ENCODE results near the gene PBX1.

Gene PBX1

DNA sequence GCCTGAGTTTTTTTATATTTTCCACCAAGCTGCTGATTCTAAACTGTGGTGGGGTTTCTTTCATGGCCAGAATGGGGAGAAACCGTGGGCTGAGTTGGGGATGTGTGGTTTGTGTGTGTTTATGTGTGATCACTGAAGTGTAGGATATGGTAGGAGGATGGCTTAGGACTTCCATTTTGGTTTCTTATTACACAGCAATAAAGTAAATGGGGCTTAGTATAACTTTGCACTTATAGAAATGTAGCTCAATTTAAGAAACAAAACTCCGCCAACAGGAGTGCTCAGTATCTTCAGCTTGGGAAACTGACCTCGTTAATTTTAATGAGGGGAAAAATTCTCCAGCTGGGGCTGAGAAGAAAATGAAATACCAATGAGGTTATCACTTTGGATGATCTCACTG is 77.8 kb downstream of the PBX1 start:
- H3K9me2 ChIP-seq (replicated peaks; ENCODE audit: control insufficient read depth, low read length) = no peaks in the 10 kb centered on the region
- no peaks in the 10 kb centered on the region for H3K36me3 ChIP-seq (ENCODE audit: control insufficient read depth, low read length)
- H4K20me1 ChIP-seq (ENCODE audit: control insufficient read depth, insufficient read depth, low read depth, low read length) = no peaks in the 10 kb centered on the region
- TF ChIP-seq EZH2phosphoT487 (IDR thresholded peaks at IDR 0.05; ENCODE audit: borderline replicate concordance, low read length) = no peak
- TF ChIP-seq, protein P1, sequence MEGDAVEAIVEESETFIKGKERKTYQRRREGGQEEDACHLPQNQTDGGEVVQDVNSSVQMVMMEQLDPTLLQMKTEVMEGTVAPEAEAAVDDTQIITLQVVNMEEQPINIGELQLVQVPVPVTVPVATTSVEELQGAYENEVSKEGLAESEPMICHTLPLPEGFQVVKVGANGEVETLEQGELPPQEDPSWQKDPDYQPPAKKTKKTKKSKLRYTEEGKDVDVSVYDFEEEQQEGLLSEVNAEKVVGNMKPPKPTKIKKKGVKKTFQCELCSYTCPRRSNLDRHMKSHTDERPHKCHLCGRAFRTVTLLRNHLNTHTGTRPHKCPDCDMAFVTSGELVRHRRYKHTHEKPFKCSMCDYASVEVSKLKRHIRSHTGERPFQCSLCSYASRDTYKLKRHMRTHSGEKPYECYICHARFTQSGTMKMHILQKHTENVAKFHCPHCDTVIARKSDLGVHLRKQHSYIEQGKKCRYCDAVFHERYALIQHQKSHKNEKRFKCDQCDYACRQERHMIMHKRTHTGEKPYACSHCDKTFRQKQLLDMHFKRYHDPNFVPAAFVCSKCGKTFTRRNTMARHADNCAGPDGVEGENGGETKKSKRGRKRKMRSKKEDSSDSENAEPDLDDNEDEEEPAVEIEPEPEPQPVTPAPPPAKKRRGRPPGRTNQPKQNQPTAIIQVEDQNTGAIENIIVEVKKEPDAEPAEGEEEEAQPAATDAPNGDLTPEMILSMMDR (IDR thresholded peaks at IDR 0.05; ENCODE audit: low read depth, low read length, poor library complexity, severe bottlenecking) = no peak
- H3K9me3 ChIP-seq (ENCODE audit: control insufficient read depth, insufficient read depth, low read length) = no peaks in the 10 kb centered on the region
- no peaks in the 10 kb centered on the region for H3K4me1 ChIP-seq (ENCODE audit: control insufficient read depth, low read length)
- H3F3A ChIP-seq (ENCODE audit: control insufficient read depth, insufficient read depth) = no peaks in the 10 kb centered on the region
- no peak overlapping the region for H3K4me2 ChIP-seq (ENCODE audit: low read length)
- no peak overlapping the region for H3K4me3 ChIP-seq (ENCODE audit: low read length)
- H3K27ac ChIP-seq (ENCODE audit: low read depth, low read length) = no peak overlapping the region
- no peaks in the 10 kb centered on the region for H3K79me2 ChIP-seq (ENCODE audit: control insufficient read depth, low read length)
- no peaks in the 10 kb centered on the region for H3K27me3 ChIP-seq (ENCODE audit: control insufficient read depth, low read length)

DNA sequence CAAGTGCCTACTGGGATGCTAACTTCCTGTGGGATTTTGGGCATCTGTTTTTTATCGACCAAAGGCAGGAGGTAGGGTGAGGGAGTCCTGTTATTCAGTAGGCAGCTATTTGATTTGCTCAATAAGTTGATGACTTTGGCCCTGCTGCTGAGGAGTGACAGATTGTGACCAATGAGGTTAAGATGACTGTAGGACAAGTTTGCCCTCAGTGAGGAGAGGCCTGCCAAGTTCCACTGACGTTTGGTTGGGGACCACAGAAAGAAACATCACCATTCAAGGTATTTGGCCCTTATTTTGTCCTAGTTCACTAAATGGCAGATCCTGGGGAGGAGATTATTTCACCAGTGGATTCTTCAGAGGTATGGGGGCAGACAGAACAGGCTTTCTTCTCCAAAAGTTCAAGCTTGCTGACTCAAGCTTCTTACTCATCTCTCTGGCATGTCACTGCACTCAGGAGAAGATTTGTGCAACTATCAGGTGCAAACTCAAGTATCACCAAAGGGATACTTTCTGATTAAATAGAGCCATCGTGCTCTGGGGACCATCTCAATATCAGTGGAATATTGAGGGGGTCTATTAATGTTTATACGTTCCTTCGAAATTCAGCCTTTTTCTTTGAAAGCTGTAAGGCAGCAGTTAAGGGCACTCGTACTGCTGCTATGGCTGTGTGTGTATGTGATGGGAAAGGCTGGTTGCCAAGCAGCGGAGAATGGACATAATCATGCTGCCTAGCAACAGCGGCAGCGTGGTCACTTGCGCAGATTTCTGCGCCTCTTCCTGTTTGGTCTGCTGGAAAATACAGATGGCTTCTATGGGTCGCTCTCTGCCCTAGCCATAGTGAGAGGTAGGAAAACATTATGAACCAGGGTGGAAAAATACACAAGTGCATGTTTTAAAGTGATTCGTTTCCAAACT is 78.7 kb downstream of the PBX1 start:
- no peaks in the 10 kb centered on the region for H3K4me1 ChIP-seq (ENCODE audit: control insufficient read depth, low read length)
- no peak overlapping the region for H3K4me3 ChIP-seq (ENCODE audit: low read length)
- no peaks in the 10 kb centered on the region for H3K9me3 ChIP-seq (ENCODE audit: control insufficient read depth, insufficient read depth, low read length)
- H3K9me2 ChIP-seq (replicated peaks; ENCODE audit: control insufficient read depth, low read length) = no peaks in the 10 kb centered on the region
- TF ChIP-seq, protein P1 (IDR thresholded peaks at IDR 0.05; ENCODE audit: low read depth, low read length, poor library complexity, severe bottlenecking) = no peak
- TF ChIP-seq EZH2phosphoT487 (IDR thresholded peaks at IDR 0.05; ENCODE audit: borderline replicate concordance, low read length) = no peak
- H3K27ac ChIP-seq (ENCODE audit: low read depth, low read length) = no peak overlapping the region
- no peaks in the 10 kb centered on the region for H3F3A ChIP-seq (ENCODE audit: control insufficient read depth, insufficient read depth)
- H3K4me2 ChIP-seq (ENCODE audit: low read length) = no peak overlapping the region
- no peaks in the 10 kb centered on the region for H4K20me1 ChIP-seq (ENCODE audit: control insufficient read depth, insufficient read depth, low read depth, low read length)
- no peaks in the 10 kb centered on the region for H3K36me3 ChIP-seq (ENCODE audit: control insufficient read depth, low read length)
- no peaks in the 10 kb centered on the region for H3K27me3 ChIP-seq (ENCODE audit: control insufficient read depth, low read length)
- H3K79me2 ChIP-seq (ENCODE audit: control insufficient read depth, low read length) = no peaks in the 10 kb centered on the region

DNA sequence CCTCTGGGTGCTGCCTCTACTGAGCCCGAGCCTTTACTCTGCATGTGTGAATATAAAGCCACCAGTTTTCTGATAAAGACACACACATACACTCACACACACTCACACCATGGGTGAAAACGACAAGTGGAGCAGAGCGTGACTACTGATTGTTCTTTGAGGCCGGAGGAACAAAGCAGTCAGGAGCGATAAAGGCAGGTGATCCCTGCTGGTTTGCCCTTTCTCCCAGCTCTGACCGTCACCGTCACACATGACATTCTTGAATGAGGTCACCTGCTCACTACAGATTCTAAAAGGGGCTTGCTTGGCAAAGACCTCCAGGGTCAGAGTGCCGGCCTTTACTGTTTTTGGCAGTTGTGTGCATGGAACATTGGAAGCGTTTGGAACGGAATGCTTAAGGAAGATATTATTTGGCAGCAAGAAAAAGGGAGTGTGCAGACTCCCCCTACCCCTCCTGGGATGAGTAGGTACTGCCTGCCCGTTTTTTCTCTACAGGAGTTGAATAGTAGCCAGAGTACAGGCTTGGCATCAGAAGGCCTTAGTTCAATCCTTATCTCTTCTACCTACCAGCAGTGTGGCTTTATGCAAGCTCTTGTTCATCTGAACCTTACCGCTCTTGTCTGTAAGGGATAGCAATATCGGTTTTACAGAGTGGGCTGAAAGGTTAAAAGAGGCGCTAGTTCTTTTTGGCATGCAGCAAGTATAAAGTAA is 79.7 kb downstream of the PBX1 start:
- no peaks in the 10 kb centered on the region for H4K20me1 ChIP-seq (ENCODE audit: control insufficient read depth, insufficient read depth, low read depth, low read length)
- H3K27me3 ChIP-seq (ENCODE audit: control insufficient read depth, low read length) = no peaks in the 10 kb centered on the region
- no peaks in the 10 kb centered on the region for H3K79me2 ChIP-seq (ENCODE audit: control insufficient read depth, low read length)
- H3K4me2 ChIP-seq (ENCODE audit: low read length) = no peak overlapping the region
- no peak overlapping the region for H3K4me3 ChIP-seq (ENCODE audit: low read length)
- TF ChIP-seq, protein P1 (IDR thresholded peaks at IDR 0.05; ENCODE audit: low read depth, low read length, poor library complexity, severe bottlenecking) = no peak
- no peak for TF ChIP-seq EZH2phosphoT487 (IDR thresholded peaks at IDR 0.05; ENCODE audit: borderline replicate concordance, low read length)
- no peaks in the 10 kb centered on the region for H3K4me1 ChIP-seq (ENCODE audit: control insufficient read depth, low read length)
- H3K9me2 ChIP-seq (replicated peaks; ENCODE audit: control insufficient read depth, low read length) = no peaks in the 10 kb centered on the region
- no peaks in the 10 kb centered on the region for H3K36me3 ChIP-seq (ENCODE audit: control insufficient read depth, low read length)
- no peak overlapping the region for H3K27ac ChIP-seq (ENCODE audit: low read depth, low read length)
- no peaks in the 10 kb centered on the region for H3F3A ChIP-seq (ENCODE audit: control insufficient read depth, insufficient read depth)
- no peaks in the 10 kb centered on the region for H3K9me3 ChIP-seq (ENCODE audit: control insufficient read depth, insufficient read depth, low read length)

Data from DOHH2 (cell line).